Measurements from ENCODE around the gene LSM5. TPM values are rescaled to one million over a fixed set of nuclear protein-coding genes. Genes with fewer than 3 reads are reported as not detected.
A peak's percentile ranks its signal among the peaks of the same experiment; 100 is the strongest.

LSM5 gene
- total RNA-seq, 1 donor from 2014 or later = 32.7 TPM

GRCh38 chr7:32496052-32496813 lies 6.1 kb upstream of the LSM5 start:
- H3K27ac Mint-ChIP-seq (ENCODE audit: unreplicated experiment) = peak overlapping the region; percentile 95
- peaks cover 35% of the 10 kb centered on the region for H3K4me1 Mint-ChIP-seq (ENCODE audit: low read depth)
- no peak for DNase-seq (ENCODE audit: low spot score)
- no peaks in the 10 kb centered on the region for H3K27me3 Mint-ChIP-seq (ENCODE audit: low read depth)
- no peaks in the 10 kb centered on the region for H3K9me3 Mint-ChIP-seq (ENCODE audit: low read depth)
- TF ChIP-seq CTCF (IDR thresholded peaks at IDR 0.05) = no peak
- peaks cover 2% of the 10 kb centered on the region for H3K36me3 Mint-ChIP-seq (ENCODE audit: low read depth)
- peak overlapping the region; percentile 90 for H3K4me3 Mint-ChIP-seq (ENCODE audit: unreplicated experiment)

- Mint-ChIP-seq H3K4me3 (ENCODE audit: unreplicated experiment) (peak within 1 kb of the TSS; percentile 90), H3K27me3 (ENCODE audit: low read depth) (no peaks in the 10 kb centered on the region), H3K9me3 (ENCODE audit: low read depth) (no peaks in the 10 kb centered on the region), H3K4me1 (ENCODE audit: low read depth) (peaks cover 33% of the 10 kb centered on the region), H3K36me3 (ENCODE audit: low read depth) (peaks cover 2% of the 10 kb centered on the region), H3K27ac (ENCODE audit: unreplicated experiment) (peak within 1 kb of the TSS; percentile 95)
- no peak for TF ChIP-seq CTCF (IDR thresholded peaks at IDR 0.05)
- peak; percentile 100 for DNase-seq (ENCODE audit: low spot score)
These were observed 5.3 kb upstream of the LSM5 start, which contains the start of gene AVL9 for GRCh38 chr7:32495298-32496051. Gene AVL9 (plus strand): TSS chr7:32495489. CDS start chr7:32495710, 221 bp downstream.

- no peak for DNase-seq (ENCODE audit: low spot score)
- peak overlapping the region; percentile 95 for H3K27ac Mint-ChIP-seq (ENCODE audit: unreplicated experiment)
These were observed 4.7 kb upstream of the LSM5 start for GRCh38 chr7:32494946-32495297.

GRCh38 chr7:32489788-32490126 lies 423 bp downstream of the LSM5 start:
- Mint-ChIP-seq H3K27ac (ENCODE audit: unreplicated experiment) (peak overlapping the region; percentile 81), H3K9me3 (ENCODE audit: low read depth) (no peaks in the 10 kb centered on the region), H3K36me3 (ENCODE audit: low read depth) (peaks cover 5% of the 10 kb centered on the region), H3K4me3 (ENCODE audit: unreplicated experiment) (peak overlapping the region; percentile 74), H3K27me3 (ENCODE audit: low read depth) (no peaks in the 10 kb centered on the region), H3K4me1 (ENCODE audit: low read depth) (peaks cover 25% of the 10 kb centered on the region)
- no peak for TF ChIP-seq CTCF (IDR thresholded peaks at IDR 0.05)
- no peak for DNase-seq (ENCODE audit: low spot score)

More at GRCh38 chr7:32494946-32495297, 4.7 kb upstream of the LSM5 start:
- H3K9me3 Mint-ChIP-seq (ENCODE audit: low read depth) = no peaks in the 10 kb centered on the region
- peak; percentile 5 for TF ChIP-seq CTCF (IDR thresholded peaks at IDR 0.05)
- peaks cover 30% of the 10 kb centered on the region for H3K4me1 Mint-ChIP-seq (ENCODE audit: low read depth)
- peaks cover 2% of the 10 kb centered on the region for H3K36me3 Mint-ChIP-seq (ENCODE audit: low read depth)
- H3K4me3 Mint-ChIP-seq (ENCODE audit: unreplicated experiment) = peak overlapping the region; percentile 90
- no peaks in the 10 kb centered on the region for H3K27me3 Mint-ChIP-seq (ENCODE audit: low read depth)

GRCh38 chr7:32481921-32482320 lies 8.3 kb downstream of the LSM5 start:
- DNase-seq (ENCODE audit: low spot score) = no peak
- TF ChIP-seq CTCF (IDR thresholded peaks at IDR 0.05) = no peak
- Mint-ChIP-seq H3K9me3 (ENCODE audit: low read depth) (no peaks in the 10 kb centered on the region), H3K4me3 (ENCODE audit: unreplicated experiment) (no peak overlapping the region), H3K36me3 (ENCODE audit: low read depth) (peaks cover 2% of the 10 kb centered on the region), H3K27ac (ENCODE audit: unreplicated experiment) (peak overlapping the region; percentile 73), H3K4me1 (ENCODE audit: low read depth) (peaks cover 27% of the 10 kb centered on the region), H3K27me3 (ENCODE audit: low read depth) (no peaks in the 10 kb centered on the region)

Measured in chondrocyte (in vitro differentiated cells).